Ovary (tissue), 3 donors: ENCODE data around the gene LEKR1.

ENCODE experiments used
- CTCF ChIP-seq, 3 donors: fragments of 450-650 bp in 2 of 3; fragments of 200-600 bp in 1 of 3; IDR thresholded peaks; one replicate each; pipeline versions ENCODE4 v1.5.1 to v1.8.0; 2016 to 2022; ENCODE audit warnings: antibody characterized with exemption in 3 of 3, mild to moderate bottlenecking in 1 of 3
- EP300 ChIP-seq: sonication (generic); formaldehyde crosslinking; IDR thresholded peaks from one replicate; pipeline ENCODE4 v1.6.1; 2017; ENCODE audit warnings: antibody characterized with exemption
- POLR2A ChIP-seq: fragments of 450-650 bp; IDR thresholded peaks from one replicate; pipeline ENCODE4 v1.6.1; 2017; ENCODE audit warnings: antibody characterized with exemption, mild to moderate bottlenecking, moderate library complexity
- donor health status: DM: no; HTN: no; CAD: no.

- TF ChIP-seq POLR2A (no peak), CTCF (IDR thresholded peaks at IDR 0.05) (no peak), EP300 (no peak)
These were observed 4.9 kb downstream of the LEKR1 start for GRCh38 chr3:156831006-156831405.
